Measurements from ENCODE around the gene PSMD3.

Gene PSMD3

DNA sequence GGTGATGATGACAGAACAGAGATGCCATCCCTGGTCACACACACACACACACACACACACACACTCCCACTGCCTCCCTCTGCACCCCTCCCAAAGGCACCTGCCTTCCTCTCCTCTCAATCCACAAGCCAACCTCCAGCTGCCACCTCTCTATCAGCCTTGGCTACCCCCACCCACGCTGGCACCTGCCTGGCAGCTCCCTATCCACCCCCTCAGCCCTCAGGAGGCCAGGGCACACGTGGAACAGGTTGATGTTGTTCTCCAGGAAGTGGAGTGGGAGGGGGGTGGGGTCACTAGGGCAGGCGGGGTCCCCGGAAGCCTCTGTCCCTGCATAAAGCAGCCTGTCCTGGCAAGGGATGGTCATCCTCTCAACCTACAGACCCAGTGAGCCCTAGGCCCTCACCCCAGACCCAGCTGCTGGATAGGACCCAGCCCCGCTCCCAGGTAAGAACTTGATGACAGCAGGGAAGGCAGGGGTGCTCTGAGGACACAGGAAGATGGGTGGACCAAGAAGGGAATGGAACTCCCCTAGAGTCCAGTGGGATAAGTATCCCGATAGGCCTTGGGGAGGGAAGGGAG, 17.9 kb upstream of the PSMD3 start, which contains the start of gene GSDMA:
TSS of gene GSDMA (plus strand) at position 363 of the 579 bp plus-strand sequence. CDS start 2,684 bp downstream, outside the sequence.
- peak; percentile 15 for DNase-seq

DNA sequence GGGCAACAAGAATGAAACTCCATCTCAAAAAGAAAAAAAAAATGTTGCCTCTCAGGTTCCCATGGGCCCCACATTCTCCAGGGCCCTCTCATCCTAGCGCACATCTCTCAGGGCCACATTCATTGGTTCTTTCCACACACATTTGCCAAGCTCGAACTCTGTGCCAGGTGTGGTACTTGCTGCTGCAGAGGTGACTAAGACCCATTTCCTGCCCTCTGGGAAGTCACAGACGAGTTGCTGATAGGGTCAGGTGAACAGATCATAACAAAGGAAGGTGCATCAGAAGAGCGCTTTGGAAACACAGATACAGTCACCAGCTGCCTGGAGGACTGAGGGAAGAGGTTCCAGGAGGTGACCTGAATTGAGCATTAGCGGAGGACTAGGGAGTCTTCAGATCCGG, 16.8 kb upstream of the PSMD3 start:
- no peak for DNase-seq

- no peak for DNase-seq
These were observed 15.4 kb upstream of the PSMD3 start for GRCh38 chr17:39965017-39965699.

GRCh38 chr17:39966771-39967170, 13.8 kb upstream of the PSMD3 start:
- DNase-seq: no peak

GRCh38 chr17:39968761-39969160, 11.8 kb upstream of the PSMD3 start:
- DNase-seq: no peak

GRCh38 chr17:39969375-39969774, 11.2 kb upstream of the PSMD3 start:
- DNase-seq: no peak

GRCh38 chr17:39970157-39970692, 10.4 kb upstream of the PSMD3 start:
- no peak for DNase-seq

GRCh38 chr17:39971076-39971603, 9.5 kb upstream of the PSMD3 start:
- no peak for DNase-seq

GRCh38 chr17:39972271-39972670, 8.3 kb upstream of the PSMD3 start:
- DNase-seq: no peak

GRCh38 chr17:39973496-39973895, 7.1 kb upstream of the PSMD3 start:
- no peak for DNase-seq

GRCh38 chr17:39974433-39974832, 6.2 kb upstream of the PSMD3 start:
- no peak for DNase-seq

DNA sequence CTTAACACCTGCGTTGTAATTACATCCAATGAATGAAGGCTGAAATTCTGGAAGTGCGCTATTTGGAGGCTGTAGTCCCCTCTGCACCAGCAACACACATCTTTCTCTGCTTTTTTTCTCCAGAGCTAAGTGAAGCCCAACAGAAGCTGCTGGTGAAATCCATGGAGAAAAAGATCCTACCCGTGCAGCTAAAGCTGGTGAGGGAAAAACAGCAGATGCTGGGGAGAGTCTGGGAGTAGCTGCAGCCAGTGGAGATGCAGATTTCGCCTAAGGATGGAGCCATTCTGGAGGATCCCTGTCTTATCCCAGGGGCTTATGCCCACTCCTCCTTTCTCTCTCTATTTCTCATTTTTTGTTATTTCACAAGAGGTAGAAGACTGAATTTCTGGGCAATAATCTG, 4.8 kb upstream of the PSMD3 start:
- DNase-seq: no peak

DNA sequence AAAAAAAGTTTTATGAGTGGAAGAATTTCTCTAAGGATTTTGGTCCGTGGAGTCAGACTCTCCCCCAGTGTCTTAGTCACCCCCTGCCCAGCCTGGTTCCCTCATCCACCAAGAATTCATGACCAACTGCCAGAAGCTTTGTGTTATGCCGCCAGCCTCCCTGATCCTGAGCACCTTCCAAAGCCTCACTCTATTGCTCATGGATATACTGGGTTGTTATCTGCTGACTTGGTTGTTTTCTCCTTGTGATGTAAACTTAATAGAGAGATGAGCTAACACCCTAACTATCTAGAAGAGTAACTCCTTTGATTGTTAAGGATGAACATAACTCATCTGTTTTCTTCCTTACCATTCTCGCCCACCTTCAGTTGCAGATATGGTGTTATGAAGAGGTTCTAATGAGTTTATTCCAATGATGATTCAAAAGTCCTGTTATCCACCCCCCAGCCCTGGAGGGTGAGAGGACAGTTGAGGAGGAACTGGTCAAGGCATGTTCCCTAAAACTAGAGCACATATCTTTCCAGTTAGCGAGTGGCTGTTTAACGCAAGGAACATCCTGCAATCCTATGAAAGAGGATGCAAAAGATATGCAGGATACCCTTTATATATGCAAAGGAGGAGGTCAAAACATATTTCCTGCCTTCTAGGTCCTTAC, 1.5 kb upstream of the PSMD3 start:
- DNase-seq: no peak

- no peak for DNase-seq
These were observed 685 bp upstream of the PSMD3 start for GRCh38 chr17:39979893-39980350.

GRCh38 chr17:39981207-39981741, 667 bp downstream of the PSMD3 start:
- DNase-seq: no peak

- DNase-seq: no peak
These were observed 1.3 kb downstream of the PSMD3 start for GRCh38 chr17:39981766-39982375.

GRCh38 chr17:39988206-39988810, 7.7 kb downstream of the PSMD3 start:
- no peak for DNase-seq

- no peak for DNase-seq
These were observed 13.8 kb downstream of the PSMD3 start for GRCh38 chr17:39994448-39994847.

DNA sequence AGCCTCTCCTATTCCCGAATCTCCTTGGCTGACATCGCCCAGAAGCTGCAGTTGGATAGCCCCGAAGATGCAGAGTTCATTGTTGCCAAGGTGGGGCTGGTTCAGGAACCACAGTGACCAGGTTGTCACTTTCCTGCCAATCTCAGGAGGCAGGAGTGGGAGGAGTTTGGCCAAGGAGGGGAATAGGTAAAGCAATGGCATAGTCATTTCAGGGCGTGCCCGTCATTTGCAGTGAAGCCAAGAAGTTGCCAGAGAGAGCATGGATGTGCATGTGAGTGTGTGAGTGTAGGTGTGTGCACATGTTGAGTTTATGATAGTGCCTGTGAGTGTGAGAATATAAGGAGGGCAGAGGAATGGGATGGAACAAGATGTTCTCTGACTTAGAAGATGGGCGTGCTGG, 14.8 kb downstream of the PSMD3 start:
- no peak for DNase-seq

- no peak for DNase-seq
These were observed 15.6 kb downstream of the PSMD3 start for GRCh38 chr17:39996162-39996561.

GRCh38 chr17:39996800-39997199, 16.2 kb downstream of the PSMD3 start:
- no peak for DNase-seq

DNA sequence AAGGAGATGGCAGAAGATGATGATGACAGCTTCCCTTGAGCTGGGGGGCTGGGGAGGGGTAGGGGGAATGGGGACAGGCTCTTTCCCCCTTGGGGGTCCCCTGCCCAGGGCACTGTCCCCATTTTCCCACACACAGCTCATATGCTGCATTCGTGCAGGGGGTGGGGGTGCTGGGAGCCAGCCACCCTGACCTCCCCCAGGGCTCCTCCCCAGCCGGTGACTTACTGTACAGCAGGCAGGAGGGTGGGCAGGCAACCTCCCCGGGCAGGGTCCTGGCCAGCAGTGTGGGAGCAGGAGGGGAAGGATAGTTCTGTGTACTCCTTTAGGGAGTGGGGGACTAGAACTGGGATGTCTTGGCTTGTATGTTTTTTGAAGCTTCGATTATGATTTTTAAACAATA, 16.9 kb downstream of the PSMD3 start:
- no peak for DNase-seq

DNA sequence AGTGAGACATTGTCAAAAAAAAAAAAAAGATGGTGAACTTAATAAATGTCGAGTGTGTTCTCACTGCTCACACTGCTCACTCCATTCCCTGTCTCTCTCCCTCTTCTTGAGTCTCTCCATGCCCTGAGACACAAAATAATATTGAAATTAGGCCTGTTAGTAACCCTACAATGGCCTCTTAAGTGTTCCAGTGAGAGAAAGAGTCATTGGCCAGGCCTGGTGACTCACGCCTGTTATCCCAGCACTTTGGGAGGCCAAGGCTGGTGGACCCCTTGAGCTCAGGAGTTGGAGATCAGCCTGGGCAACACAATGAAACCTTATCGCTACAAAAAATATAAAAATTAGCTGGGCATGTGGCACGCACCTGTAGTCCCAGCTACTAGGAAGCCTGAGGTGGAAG, 18.5 kb downstream of the PSMD3 start:
- DNase-seq: no peak

Measured in stimulated activated CD4-positive, alpha-beta T cell treated with anti-CD3 and anti-CD28 coated beads, Interleukin-12 subunit alpha, Interleukin-12 subunit beta, amount 100 ng/mL, for 4 hours (primary cell).